HG02938 (cell line): Measurements from ENCODE around the gene TCL1A.
"Not testable (repeated sequence)": the region's sequence is repeated elsewhere in the genome, so short reads cannot be mapped to it uniquely, and the experiment has no call there.

Source experiments
- ATAC-seq: cut with Tn5 transposase; IDR thresholded peaks from one replicate; pipeline ENCODE4 v1.9.1; 2021; ENCODE audit warnings: mild to moderate bottlenecking, moderate library complexity; ENCODE audit not compliant: unreplicated experiment

The TCL1A gene

GRCh38 chr14:95679148-95679815, 34.6 kb downstream of the TCL1A start:
- ATAC-seq: no peak

GRCh38 chr14:95677179-95677835, 36.6 kb downstream of the TCL1A start:
- no peak for ATAC-seq

- no peak for ATAC-seq
These were observed 38.4 kb downstream of the TCL1A start for GRCh38 chr14:95675486-95675885.

- ATAC-seq: no peak
These were observed 39.3 kb downstream of the TCL1A start for GRCh38 chr14:95674613-95675012.

- no peak for ATAC-seq
These were observed 45.6 kb downstream of the TCL1A start for GRCh38 chr14:95668235-95668772.

- ATAC-seq: no peak
These were observed 46.7 kb downstream of the TCL1A start for GRCh38 chr14:95667249-95667693.

- ATAC-seq: no peak
These were observed 47.5 kb downstream of the TCL1A start for GRCh38 chr14:95666450-95666849.

- not testable (repeated sequence) for ATAC-seq
These were observed 48.4 kb downstream of the TCL1A start for GRCh38 chr14:95665530-95665929.

- ATAC-seq: no peak
These were observed 49.4 kb downstream of the TCL1A start for GRCh38 chr14:95664546-95664945.

- ATAC-seq: no peak
These were observed 49.9 kb downstream of the TCL1A start for GRCh38 chr14:95664066-95664465.

GRCh38 chr14:95663226-95663797, 50.6 kb downstream of the TCL1A start:
- no peak for ATAC-seq

GRCh38 chr14:95662376-95663186, 51.3 kb downstream of the TCL1A start:
- ATAC-seq: peak; percentile 49

- ATAC-seq: no peak
These were observed 53.0 kb downstream of the TCL1A start for GRCh38 chr14:95660651-95661515.

- ATAC-seq: no peak
These were observed 53.9 kb downstream of the TCL1A start for GRCh38 chr14:95659990-95660385.
